ENCODE data around the gene PCDHGA8. TPM values are rescaled to one million over a fixed set of nuclear protein-coding genes. Genes with fewer than 3 reads are reported as not detected.

PCDHGA8 gene
- polyA plus RNA-seq, 1 of the 3 experiments (the other 2 are of a cell fraction), result 0.12 TPM

GRCh38 chr5:141409598-141410306 lies 17.3 kb downstream of the PCDHGA8 start:
- ChIA-PET POLR2A (no interaction called here), CTCF (no interaction called here)
- Histone ChIP-seq H2AFZ (ENCODE audit: low read depth) (no peak overlapping the region), H3K27ac (ENCODE audit: low read depth in 2 of 2, low read length in 1 of 2) (no peak overlapping the region), H3F3A (replicated peaks; ENCODE audit: insufficient read depth) (no peaks in the 10 kb centered on the region), H4K20me1 (ENCODE audit: insufficient read depth) (no peaks in the 10 kb centered on the region), H3K4me1 (ENCODE audit: control insufficient read depth in 1 of 2, insufficient read depth in 2 of 2, low read depth in 1 of 2, low read length in 1 of 2) (no peaks in the 10 kb centered on the region), H3K9ac (no peak overlapping the region), H3K79me2 (ENCODE audit: insufficient read depth) (no peaks in the 10 kb centered on the region), H3K36me3 (replicated peaks in 1 of 2; ENCODE audit: control insufficient read depth in 1 of 2, insufficient read depth in 2 of 2, low read length in 1 of 2) (peaks cover 0 to 9% of the 10 kb centered on the region in 2 experiments), H3K9me2 (no peaks in the 10 kb centered on the region), H3K4me2 (no peak overlapping the region), H3K4me3 (ENCODE audit: low read depth in 2 of 2, low read length in 1 of 2) (no peak overlapping the region; a peak in 1 of 4 replicates), H3K9me3 (no peaks in the 10 kb centered on the region; the same call in 1 of the 2 replicates), H3K27me3 (ENCODE audit: insufficient read depth) (no peaks in the 10 kb centered on the region)
- DNase-seq, result no peak
- 90% methylated on average over 64 of the region's 64 CpGs for WGBS (ENCODE audit: low lambda C conversion rate)
- TF ChIP-seq, protein P1, sequence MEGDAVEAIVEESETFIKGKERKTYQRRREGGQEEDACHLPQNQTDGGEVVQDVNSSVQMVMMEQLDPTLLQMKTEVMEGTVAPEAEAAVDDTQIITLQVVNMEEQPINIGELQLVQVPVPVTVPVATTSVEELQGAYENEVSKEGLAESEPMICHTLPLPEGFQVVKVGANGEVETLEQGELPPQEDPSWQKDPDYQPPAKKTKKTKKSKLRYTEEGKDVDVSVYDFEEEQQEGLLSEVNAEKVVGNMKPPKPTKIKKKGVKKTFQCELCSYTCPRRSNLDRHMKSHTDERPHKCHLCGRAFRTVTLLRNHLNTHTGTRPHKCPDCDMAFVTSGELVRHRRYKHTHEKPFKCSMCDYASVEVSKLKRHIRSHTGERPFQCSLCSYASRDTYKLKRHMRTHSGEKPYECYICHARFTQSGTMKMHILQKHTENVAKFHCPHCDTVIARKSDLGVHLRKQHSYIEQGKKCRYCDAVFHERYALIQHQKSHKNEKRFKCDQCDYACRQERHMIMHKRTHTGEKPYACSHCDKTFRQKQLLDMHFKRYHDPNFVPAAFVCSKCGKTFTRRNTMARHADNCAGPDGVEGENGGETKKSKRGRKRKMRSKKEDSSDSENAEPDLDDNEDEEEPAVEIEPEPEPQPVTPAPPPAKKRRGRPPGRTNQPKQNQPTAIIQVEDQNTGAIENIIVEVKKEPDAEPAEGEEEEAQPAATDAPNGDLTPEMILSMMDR (IDR thresholded peaks at IDR 0.05), result no peak
- TF ChIP-seq PBX3 (IDR thresholded peaks at IDR 0.05) (no peak), YY1 (IDR thresholded peaks at IDR 0.05; ENCODE audit: low read depth) (no peak), RAD21 (IDR thresholded peaks at IDR 0.05; ENCODE audit: low read length) (no peak), FOXJ3 (CRISPR knock-in tag; IDR thresholded peaks at IDR 0.05) (no peak), TCF12 (IDR thresholded peaks at IDR 0.05) (no peak), MAX (IDR thresholded peaks at IDR 0.05; ENCODE audit: low read depth) (no peak), REST (IDR thresholded peaks at IDR 0.05; ENCODE audit: low read depth, low read length) (no peak), EZH2phosphoT487 (IDR thresholded peaks at IDR 0.05; ENCODE audit: borderline replicate concordance, low read depth) (no peak), CHD2 (IDR thresholded peaks at IDR 0.05; ENCODE audit: low read length, partially characterized antibody) (no peak), JUND (IDR thresholded peaks at IDR 0.05) (no peak)
